Neutrophil (primary cell): Measurements from ENCODE around the gene TMSB15C.
"Not testable (repeated sequence)": the region's sequence is repeated elsewhere in the genome, so short reads cannot be mapped to it uniquely, and the experiment has no call there.

Source experiments
- H3K27ac ChIP-seq: fragments of 200-600 bp; sonication (generic); 2 replicates; pipeline ENCODE4 v1.5.1; 2016; ENCODE audit warnings: mild to moderate bottlenecking, moderate library complexity
- H3K27me3 ChIP-seq: fragments of 200-600 bp; sonication (generic); 2 replicates; pipeline ENCODE4 v1.6.0; 2016; ENCODE audit warnings: mild to moderate bottlenecking
- H3K36me3 ChIP-seq: fragments of 200-600 bp; sonication (generic); 2 replicates; pipeline ENCODE4 v1.5.1; 2017
- H3K4me1 ChIP-seq, 2 experiments: fragments of 200-600 bp in 1 of 2; sonication (generic) in 1 of 2; 1 replicate in 1 of 2; 2 replicates in 1 of 2; pipeline versions ENCODE4 v1.5.1 to v1.6.1; 2013 to 2016; ENCODE audit warnings: low read depth in 1 of 2, low read length in 1 of 2, mild to moderate bottlenecking in 1 of 2, moderate library complexity in 1 of 2; ENCODE audit not compliant: control insufficient read depth in 1 of 2, insufficient read depth in 1 of 2
- H3K4me3 ChIP-seq, 2 experiments: fragments of 200-600 bp in 1 of 2; sonication (generic) in 1 of 2; 1 replicate in 1 of 2; 2 replicates in 1 of 2; pipeline ENCODE4 v1.5.1; 2013 to 2016; ENCODE audit warnings: low read depth in 1 of 2, low read length in 1 of 2, mild to moderate bottlenecking in 1 of 2, moderate library complexity in 1 of 2
- H3K9me3 ChIP-seq: fragments of 200-600 bp; sonication (generic); 2 replicates; pipeline ENCODE4 v1.5.1; 2016
- TF ChIP-seq, protein P1 (sequence below): fragments of 200-600 bp; sonication (generic); IDR thresholded peaks from 2 replicates; pipeline ENCODE4 v1.5.1; 2016; ENCODE audit warnings: antibody characterized with exemption

Gene TMSB15C

GRCh38 chrX:104075778-104076445 is at the start of gene TMSB15C:
TSS of gene TMSB15C (minus strand) at chrX:104076236.
- H3K27me3 ChIP-seq, H3K36me3 ChIP-seq, H3K4me3 ChIP-seq, H3K9me3 ChIP-seq, H3K27ac ChIP-seq, H3K4me1 ChIP-seq: not testable (repeated sequence)

DNA sequence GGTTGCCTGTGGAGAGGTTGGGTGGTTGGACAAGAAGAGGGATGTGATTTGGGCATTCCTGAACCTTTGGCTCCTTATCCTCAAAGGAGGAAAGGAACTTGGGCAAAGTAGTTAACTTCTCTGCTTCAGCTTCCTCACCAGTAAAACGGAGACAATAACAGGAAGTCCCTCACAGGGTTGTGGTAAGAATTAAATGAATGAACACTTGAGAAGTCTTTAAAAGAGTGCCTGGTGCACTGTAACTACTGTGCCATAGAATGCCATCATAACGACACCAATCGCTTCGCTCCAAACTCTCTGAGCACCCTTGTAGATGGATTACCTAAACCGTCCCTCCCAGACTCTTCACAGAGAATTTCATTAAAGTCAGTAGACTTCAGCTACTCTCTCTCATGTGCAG is 46.8 kb upstream of the TMSB15C start:
- Histone ChIP-seq H3K4me3 (no peak overlapping the region), H3K27ac (peak overlapping the region; percentile 10), H3K36me3 (no peaks in the 10 kb centered on the region), H3K4me1 (peaks cover 11 to 21% of the 10 kb centered on the region in 2 experiments), H3K27me3 (no peaks in the 10 kb centered on the region), H3K9me3 (no peaks in the 10 kb centered on the region)
- TF ChIP-seq, protein P1, sequence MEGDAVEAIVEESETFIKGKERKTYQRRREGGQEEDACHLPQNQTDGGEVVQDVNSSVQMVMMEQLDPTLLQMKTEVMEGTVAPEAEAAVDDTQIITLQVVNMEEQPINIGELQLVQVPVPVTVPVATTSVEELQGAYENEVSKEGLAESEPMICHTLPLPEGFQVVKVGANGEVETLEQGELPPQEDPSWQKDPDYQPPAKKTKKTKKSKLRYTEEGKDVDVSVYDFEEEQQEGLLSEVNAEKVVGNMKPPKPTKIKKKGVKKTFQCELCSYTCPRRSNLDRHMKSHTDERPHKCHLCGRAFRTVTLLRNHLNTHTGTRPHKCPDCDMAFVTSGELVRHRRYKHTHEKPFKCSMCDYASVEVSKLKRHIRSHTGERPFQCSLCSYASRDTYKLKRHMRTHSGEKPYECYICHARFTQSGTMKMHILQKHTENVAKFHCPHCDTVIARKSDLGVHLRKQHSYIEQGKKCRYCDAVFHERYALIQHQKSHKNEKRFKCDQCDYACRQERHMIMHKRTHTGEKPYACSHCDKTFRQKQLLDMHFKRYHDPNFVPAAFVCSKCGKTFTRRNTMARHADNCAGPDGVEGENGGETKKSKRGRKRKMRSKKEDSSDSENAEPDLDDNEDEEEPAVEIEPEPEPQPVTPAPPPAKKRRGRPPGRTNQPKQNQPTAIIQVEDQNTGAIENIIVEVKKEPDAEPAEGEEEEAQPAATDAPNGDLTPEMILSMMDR, result no peak

DNA sequence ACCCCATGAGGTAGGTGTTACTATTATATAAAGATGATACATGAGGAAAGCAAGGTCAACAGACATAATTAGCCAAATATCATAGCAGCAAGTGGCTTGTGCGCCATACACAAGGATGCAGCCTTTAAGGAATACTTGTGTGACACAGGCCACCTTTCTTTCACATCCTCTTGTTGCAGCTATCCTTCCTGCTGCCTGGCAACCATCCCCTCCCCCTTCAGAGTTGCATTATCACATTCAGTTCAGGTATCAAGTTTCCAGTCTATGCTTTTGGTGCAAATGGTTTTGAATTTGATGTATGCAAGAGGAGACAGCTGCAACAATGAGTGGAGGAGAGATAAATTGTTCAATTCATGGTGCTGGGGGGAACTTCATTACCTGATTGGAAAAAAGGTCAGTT is 42.7 kb upstream of the TMSB15C start:
- TF ChIP-seq, protein P1, result no peak
- Histone ChIP-seq H3K4me1 (peaks cover 13 to 21% of the 10 kb centered on the region in 2 experiments), H3K36me3 (no peaks in the 10 kb centered on the region), H3K27me3 (peaks cover 9% of the 10 kb centered on the region), H3K27ac (no peak overlapping the region), H3K9me3 (no peaks in the 10 kb centered on the region), H3K4me3 (no peak overlapping the region)

DNA sequence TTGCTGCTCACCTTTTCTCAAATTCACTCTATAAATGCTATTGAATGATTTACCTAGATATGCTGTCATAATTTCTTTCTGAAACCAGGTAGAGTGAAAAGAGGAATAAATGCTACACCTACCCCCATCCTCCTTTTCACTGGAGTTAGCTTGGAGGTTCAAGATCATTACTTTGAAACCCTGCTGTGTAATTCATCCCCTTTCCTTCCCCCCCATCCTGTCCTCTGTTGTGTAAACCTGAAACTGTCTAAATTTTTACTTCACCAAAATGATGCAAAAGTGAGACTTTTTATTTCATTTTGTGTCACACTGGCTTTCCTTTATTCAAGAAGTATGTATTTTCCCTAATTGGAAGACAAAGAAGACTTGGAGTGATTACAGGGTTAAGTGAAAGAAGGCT is 41.7 kb upstream of the TMSB15C start:
- H3K27ac ChIP-seq, result no peak overlapping the region
- H3K4me1 ChIP-seq, result peaks cover 17 to 23% of the 10 kb centered on the region in 2 experiments
- TF ChIP-seq, protein P1, result no peak
- H3K4me3 ChIP-seq, result no peak overlapping the region
- H3K27me3 ChIP-seq, result peaks cover 19% of the 10 kb centered on the region
- H3K9me3 ChIP-seq, result no peaks in the 10 kb centered on the region
- no peaks in the 10 kb centered on the region for H3K36me3 ChIP-seq

DNA sequence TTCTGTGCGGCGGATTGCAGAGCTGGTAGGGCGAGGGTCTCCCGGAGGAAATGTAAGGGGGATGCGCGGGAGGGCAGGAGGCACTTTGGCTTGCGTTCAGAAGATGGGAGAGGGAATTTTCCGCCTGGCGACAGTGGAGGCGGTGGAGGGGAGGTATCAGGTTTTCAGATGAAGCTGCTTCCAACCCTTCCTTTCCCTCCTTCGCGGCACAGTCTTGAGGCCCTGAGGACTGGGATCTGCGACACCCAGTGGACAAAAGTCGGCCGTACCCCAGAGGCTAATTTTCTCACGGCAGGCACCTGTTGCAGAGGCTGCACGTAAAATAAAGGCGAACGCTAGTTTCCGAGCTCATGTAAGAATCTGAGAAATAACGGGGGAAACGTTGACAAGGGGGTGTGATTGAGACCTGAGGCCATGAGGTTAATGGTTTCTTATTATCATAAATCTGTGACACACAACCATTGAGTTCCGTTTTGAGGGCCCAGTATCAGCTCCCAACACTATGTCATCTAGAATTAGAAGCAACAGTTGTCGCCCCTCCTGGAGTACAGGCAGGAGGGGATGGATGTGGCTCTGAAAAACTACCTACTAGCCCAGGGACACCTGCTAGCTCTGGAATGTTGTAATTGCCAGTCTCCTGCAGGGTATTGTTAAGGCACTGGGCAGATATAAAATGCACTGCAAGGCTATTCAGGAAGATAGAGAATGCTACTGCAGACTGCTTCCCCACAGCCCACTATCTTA is 37.4 kb upstream of the TMSB15C start:
- H3K27me3 ChIP-seq, result peaks cover 58% of the 10 kb centered on the region
- no peaks in the 10 kb centered on the region for H3K9me3 ChIP-seq
- no peak overlapping the region for H3K4me3 ChIP-seq
- peaks cover 10 to 22% of the 10 kb centered on the region in 2 experiments for H3K4me1 ChIP-seq
- no peak overlapping the region for H3K27ac ChIP-seq
- no peaks in the 10 kb centered on the region for H3K36me3 ChIP-seq
- TF ChIP-seq, protein P1, result no peak

GRCh38 chrX:104112326-104112951 is 36.4 kb upstream of the TMSB15C start, which contains the start of gene ZCCHC18:
TSS of gene ZCCHC18 (plus strand) at chrX:104112523. CDS start at chrX:104114112, 1,589 bp downstream.
- Histone ChIP-seq H3K27ac (no peak within 1 kb of the TSS), H3K4me3 (peak within 1 kb of the TSS; percentile 25 to 45), H3K36me3 (no peaks in the 10 kb centered on the region), H3K4me1 (peaks cover 5 to 12% of the 10 kb centered on the region in 2 experiments), H3K9me3 (no peaks in the 10 kb centered on the region), H3K27me3 (peaks cover 58% of the 10 kb centered on the region)
- TF ChIP-seq, protein P1, result no peak

DNA sequence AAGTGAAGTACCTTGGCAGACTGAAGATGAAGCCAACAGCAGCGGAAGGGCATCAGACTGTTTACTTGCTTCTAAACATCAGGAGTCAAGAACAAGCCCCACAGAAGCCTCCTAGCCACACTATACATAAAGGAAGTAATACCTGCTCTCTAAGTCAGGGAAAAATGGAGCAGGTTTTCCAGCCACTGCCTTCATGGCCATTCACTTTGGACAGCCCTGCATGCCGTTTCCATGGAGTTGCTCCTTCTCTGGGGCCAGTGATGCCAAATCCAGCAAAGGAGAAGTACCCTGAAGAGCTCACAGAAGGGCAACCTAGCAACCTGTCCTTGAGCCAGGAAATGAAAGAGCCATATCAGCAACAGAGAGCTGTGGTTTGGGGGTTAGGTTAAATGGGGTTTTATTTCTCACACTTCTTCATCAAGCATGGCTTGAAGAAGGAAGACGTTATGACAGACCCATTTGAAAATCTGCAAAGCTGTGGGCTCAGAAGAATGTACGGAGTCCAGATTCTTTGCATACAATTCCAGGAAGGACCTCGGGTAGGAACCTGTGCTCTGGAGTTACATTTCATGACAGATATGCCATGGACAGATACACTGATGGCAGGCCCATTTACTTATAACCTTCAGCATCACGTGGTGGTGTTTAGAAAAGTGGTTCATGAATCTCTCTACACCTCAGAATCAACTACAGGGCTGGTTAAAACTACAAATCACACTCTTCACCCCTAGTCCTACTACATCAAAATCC is 34.6 kb upstream of the TMSB15C start:
- not testable (repeated sequence) for H3K4me3 ChIP-seq, H3K4me1 ChIP-seq, H3K27ac ChIP-seq

More for the DNA sequence above, 34.6 kb upstream of the TMSB15C start:
- peaks cover 58% of the 10 kb centered on the region for H3K27me3 ChIP-seq
- H3K36me3 ChIP-seq, H3K9me3 ChIP-seq: not testable (repeated sequence)
